ENCODE measurements around the gene LRPPRC.

DNA sequence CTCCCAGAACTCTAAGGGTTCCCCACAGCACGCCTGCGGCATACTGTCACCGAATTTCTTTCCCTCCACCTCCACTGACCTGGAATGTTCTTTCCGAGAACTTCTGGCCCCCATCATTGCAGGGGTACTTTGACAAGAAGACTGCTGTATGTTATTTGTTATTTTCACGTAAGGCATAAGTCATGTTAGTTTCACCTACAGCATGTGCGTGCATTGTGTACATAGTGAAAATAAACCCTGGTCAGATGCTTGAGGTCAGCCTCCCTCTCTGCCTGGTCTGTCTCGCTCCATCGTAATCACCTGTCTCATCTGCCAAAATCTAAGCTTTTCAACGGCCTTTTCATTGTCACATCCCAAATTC, 152.9 kb downstream of the LRPPRC start:
- TF ChIP-seq, protein P1, sequence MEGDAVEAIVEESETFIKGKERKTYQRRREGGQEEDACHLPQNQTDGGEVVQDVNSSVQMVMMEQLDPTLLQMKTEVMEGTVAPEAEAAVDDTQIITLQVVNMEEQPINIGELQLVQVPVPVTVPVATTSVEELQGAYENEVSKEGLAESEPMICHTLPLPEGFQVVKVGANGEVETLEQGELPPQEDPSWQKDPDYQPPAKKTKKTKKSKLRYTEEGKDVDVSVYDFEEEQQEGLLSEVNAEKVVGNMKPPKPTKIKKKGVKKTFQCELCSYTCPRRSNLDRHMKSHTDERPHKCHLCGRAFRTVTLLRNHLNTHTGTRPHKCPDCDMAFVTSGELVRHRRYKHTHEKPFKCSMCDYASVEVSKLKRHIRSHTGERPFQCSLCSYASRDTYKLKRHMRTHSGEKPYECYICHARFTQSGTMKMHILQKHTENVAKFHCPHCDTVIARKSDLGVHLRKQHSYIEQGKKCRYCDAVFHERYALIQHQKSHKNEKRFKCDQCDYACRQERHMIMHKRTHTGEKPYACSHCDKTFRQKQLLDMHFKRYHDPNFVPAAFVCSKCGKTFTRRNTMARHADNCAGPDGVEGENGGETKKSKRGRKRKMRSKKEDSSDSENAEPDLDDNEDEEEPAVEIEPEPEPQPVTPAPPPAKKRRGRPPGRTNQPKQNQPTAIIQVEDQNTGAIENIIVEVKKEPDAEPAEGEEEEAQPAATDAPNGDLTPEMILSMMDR (IDR thresholded peaks at IDR 0.05; ENCODE audit: low read length): no peak
- TF ChIP-seq EZH2 (IDR thresholded peaks at IDR 0.05; ENCODE audit: borderline replicate concordance, low read length): no peak

All from OCI-LY1 (cell line).